SK-N-MC (cell line): ENCODE measurements around the gene RASSF3.

ENCODE experiments used
- EZH2 ChIP-seq: fragments of 200-600 bp; sonication (generic); IDR thresholded peaks from one replicate; pipeline ENCODE4 v1.6.1; 2017; ENCODE audit warnings: antibody characterized with exemption
- POLR2AphosphoS5 ChIP-seq: IDR thresholded peaks from 2 replicates; pipeline ENCODE4 v1.6.1; 2012; ENCODE audit warnings: mild to moderate bottlenecking, low read depth, low read length, borderline replicate concordance

- no peak for TF ChIP-seq EZH2
- no peak for TF ChIP-seq POLR2AphosphoS5
Observed at GRCh38 chr12:64718649-64719048, 108.4 kb downstream of the RASSF3 start.
